Epithelial cell of proximal tubule (primary cell): ENCODE measurements around the gene FSTL4. TPM values are rescaled to one million over a fixed set of nuclear protein-coding genes. Genes with fewer than 3 reads are reported as not detected.

Experiments
- DNase-seq: peaks from one replicate; pipeline ENCODE4 v3.0.0-alpha.2; 2011; ENCODE audit warnings: low read depth
- H3K4me3 ChIP-seq: 2 replicates; pipeline ENCODE4 v1.5.1; 2011; ENCODE audit warnings: low read depth, mild to moderate bottlenecking, low read length
- total RNA-seq: library from RNA; depleted of rRNA; stranded (reverse); fragments of >200 nt; gene quantifications from 2 replicates; pipeline ENCODE4 v1.2.3, GENCODE V29; 2015
- TF ChIP-seq, protein P1 (sequence below): conservative IDR thresholded peaks from 2 replicates; pipeline ENCODE4 v1.5.1; 2012; ENCODE audit warnings: low read depth, mild to moderate bottlenecking, low read length

FSTL4 gene
- total RNA-seq, 1 donor from 2014 or later = not detected

DNA sequence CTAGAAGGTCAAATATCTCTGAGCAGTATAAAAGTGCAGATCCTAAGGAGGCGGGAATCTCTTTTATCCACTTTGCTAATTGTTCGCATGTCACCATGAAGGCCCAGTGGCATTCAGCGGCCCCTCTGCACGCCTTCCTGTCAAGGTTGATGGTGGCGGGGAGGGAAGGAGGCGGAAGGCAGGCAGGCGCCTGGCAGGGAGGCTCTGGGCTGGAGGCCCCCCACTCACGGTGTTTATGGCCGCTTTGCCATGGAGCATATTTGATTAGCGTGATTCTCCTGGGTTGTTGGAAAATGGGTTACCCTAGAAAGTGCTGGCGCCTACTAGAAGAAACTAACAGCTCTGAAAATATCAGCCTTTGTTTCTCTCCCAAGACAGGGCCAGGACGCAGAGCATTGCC is 209.6 kb downstream of the FSTL4 start:
- no peak overlapping the region for H3K4me3 ChIP-seq
- TF ChIP-seq, protein P1, sequence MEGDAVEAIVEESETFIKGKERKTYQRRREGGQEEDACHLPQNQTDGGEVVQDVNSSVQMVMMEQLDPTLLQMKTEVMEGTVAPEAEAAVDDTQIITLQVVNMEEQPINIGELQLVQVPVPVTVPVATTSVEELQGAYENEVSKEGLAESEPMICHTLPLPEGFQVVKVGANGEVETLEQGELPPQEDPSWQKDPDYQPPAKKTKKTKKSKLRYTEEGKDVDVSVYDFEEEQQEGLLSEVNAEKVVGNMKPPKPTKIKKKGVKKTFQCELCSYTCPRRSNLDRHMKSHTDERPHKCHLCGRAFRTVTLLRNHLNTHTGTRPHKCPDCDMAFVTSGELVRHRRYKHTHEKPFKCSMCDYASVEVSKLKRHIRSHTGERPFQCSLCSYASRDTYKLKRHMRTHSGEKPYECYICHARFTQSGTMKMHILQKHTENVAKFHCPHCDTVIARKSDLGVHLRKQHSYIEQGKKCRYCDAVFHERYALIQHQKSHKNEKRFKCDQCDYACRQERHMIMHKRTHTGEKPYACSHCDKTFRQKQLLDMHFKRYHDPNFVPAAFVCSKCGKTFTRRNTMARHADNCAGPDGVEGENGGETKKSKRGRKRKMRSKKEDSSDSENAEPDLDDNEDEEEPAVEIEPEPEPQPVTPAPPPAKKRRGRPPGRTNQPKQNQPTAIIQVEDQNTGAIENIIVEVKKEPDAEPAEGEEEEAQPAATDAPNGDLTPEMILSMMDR = no peak
- DNase-seq = no peak

DNA sequence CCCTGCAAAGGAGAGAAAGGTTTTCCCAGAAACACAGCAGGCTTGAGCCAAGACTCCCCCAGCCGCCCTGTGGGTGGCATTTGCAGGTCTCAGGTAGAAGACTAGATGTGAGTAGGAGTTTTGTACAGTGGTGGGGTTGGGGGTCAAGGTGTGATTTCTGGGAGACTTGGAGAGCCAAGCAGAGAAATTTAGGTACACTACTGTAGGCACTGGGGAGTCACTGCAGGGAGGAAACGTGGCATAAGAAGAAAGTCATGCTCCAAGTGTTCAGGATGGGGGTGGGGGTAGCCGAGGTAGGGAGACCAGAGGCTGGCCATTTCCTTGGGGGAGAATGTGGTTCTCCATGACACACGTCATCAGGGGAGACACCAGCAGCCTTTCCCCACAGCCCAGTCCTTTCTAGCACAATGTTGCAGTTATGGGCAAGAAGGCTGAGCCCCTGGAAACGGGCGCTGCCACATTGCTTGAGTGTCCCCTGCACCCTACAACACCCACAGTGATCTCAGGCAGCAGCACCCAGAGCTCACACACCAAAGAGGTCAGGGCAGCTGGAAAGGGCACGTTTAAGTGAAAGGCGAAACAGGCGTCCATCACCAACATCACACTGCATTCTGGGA is 210.5 kb downstream of the FSTL4 start:
- H3K4me3 ChIP-seq = no peak overlapping the region
- TF ChIP-seq, protein P1 = no peak
- DNase-seq = no peak

DNA sequence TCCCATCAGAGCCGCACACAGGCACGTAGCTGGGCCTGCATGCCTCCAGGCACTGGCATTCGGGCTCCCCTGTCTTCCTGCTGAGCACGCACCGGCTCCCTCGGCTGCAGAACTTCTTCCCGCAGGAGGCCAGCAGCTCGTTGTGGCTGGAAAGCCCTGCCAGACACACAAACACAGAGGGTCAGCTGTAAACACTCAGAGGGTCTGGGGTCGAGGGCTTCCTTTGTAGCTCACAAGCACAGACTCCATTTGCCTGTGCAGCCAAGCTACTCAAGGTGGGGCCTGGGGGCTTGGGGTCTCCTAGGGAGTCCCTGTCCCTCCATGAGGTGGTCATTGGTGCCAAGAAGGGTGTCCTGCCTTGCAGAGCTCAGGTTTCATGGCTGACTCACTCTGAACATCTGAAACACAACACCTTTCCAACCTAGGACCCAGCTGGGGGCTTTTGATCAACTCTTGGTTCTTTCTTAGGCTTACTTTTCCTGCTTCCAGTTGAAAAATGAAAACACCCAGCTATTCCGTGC is 211.4 kb downstream of the FSTL4 start:
- H3K4me3 ChIP-seq = no peak overlapping the region
- no peak for DNase-seq
- TF ChIP-seq, protein P1 = no peak

DNA sequence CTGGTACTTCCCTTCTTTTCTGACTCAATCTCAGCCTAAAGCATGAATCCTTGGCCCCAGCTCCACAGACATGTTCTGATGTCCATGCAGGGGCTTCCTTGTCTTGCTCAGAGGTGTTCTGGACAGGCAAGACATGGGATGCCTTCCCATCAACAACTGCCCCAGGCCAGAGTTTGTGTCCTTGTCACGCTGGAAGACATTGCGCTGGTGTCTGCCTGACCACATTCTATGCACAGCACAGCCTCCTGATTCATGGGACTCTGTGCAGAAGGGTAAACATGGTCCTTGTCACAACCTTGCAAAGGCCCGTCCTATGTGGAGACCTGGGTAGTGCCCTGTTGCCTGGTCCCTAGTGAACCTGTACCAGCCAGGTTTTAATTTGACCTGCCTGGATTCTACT is 212.2 kb downstream of the FSTL4 start:
- DNase-seq = no peak
- TF ChIP-seq, protein P1 = no peak
- no peak overlapping the region for H3K4me3 ChIP-seq

DNA sequence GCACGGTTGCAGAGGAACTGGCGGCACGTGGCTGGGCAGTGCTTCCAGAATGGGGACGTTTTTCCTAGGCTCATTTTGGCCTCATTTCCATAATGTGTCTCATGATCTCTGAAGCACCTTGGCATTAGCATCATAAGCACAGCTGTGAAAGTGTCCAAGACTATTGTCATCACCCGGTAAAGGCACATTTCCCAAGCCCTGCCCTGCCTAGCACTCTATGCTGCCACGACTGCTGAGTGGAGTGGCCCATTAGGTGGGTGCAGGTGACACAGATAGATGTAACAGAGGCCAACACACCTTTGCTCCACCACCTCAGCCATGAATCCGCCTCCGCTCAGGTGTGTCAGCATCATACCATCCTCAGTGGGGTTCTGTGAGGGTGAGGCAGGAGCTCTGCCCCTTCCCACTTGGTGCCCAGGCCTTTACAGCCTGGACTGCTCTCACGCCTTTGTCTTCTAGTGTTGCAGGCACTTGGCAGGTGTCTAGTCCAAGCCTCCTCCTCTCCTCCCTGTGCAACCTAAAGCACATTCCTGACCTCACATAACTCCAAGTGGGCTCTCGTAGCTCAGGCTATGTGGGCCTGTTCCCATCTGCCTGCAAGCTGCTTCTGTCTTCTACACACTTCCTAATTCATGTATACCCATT is 213.0 kb downstream of the FSTL4 start:
- no peak for DNase-seq
- H3K4me3 ChIP-seq = no peak overlapping the region
- TF ChIP-seq, protein P1 = no peak

DNA sequence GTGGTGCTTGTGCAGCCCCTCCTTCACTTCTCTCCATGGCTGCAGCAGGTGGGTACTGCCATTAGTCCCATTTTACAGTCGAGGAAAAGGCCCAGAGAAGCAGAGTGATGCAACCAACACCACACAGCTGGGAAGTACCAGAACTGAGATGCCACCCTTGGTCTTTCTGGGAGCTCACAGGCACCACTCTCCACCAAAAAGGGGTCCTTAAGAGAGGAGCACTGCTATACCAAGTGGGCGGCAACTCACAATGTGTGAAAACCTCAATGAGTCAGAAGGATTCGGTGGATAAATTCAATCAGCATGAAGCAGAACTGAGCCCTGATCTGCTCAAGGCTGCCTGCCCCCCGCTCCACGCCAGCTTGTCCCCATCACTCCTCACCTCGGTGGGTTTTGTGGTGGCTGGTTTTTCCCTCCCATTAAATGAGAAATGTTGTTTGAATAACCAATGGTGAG is 213.7 kb downstream of the FSTL4 start:
- no peak for DNase-seq
- TF ChIP-seq, protein P1 = no peak
- H3K4me3 ChIP-seq = no peak overlapping the region
